Hepatocyte (in vitro differentiated cells): ENCODE data around the gene GRIK1.

Source experiments
- CTCF ChIP-seq: fragments of 200-600 bp; sonication (generic); IDR thresholded peaks from 2 replicates; pipeline ENCODE4 v1.5.1; 2016; ENCODE audit warnings: antibody characterized with exemption, mild to moderate bottlenecking; ENCODE audit not compliant: poor library complexity
- EZH2 ChIP-seq: fragments of 200-600 bp; sonication (generic); IDR thresholded peaks from 2 replicates; pipeline ENCODE4 v1.6.1; 2016; ENCODE audit warnings: antibody characterized with exemption, mild to moderate bottlenecking, borderline replicate concordance
- EZH2phosphoT487 ChIP-seq: fragments of 200-600 bp; sonication (generic); IDR thresholded peaks from one replicate; pipeline ENCODE4 v1.6.1; 2018; ENCODE audit warnings: antibody characterized with exemption, mild to moderate bottlenecking, low read depth, moderate library complexity; ENCODE audit not compliant: unreplicated experiment, severe bottlenecking

- TF ChIP-seq CTCF (no peak), EZH2phosphoT487 (no peak), EZH2 (no peak)
These were observed 318.3 kb downstream of the GRIK1 start for GRCh38 chr21:29621525-29621924.
